Measurements from ENCODE around the gene TSPAN2.

Gene TSPAN2

DNA sequence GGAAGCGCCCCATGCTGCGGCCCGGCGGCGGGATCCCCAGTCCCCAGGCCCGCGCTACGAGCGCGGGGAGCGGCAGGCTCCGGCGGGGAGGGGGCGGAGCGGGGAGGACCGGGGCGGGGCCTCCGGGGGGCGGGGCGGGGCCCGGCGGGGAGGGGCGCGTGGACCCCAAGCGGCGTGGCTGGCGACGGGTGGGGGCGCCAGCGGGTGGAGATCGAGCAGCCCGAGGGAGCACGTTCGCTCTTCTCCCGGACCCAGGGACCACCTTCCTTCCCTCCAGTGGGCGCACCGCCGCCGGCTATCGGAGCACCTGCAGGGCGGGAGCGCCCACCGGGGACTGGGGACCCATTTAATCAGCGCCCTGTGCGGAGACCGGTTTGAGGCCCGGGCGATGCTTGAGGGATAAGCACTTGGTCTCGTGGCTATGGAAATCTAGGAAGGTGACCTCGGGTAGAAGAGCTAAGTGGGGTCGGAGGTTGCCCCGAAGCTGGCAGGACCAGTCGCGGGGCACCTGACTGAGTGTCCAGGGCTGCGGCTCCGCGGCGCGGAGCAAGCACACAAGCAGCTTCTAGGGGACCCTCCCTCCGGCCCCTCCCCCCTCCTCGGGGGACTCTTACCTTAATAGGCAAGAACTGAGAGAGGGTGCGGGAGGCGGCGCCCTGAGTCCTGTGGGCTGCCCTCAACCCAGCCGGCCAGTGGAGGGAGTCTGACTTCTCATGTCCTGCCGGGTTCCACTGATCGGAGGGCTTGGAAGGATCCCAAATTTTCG lies at the start of gene TSPAN2:
Gene TSPAN2 (minus strand): TSS at position 84 of the 766 bp plus-strand sequence. CDS start 71 bp downstream, at position 13.
- Mint-ChIP-seq H3K27me3 (no peaks in the 10 kb centered on the region), H3K4me1 (ENCODE audit: low read depth) (peaks cover 44% of the 10 kb centered on the region), H3K4me3 (peak within 1 kb of the TSS; percentile 84), H3K9me3 (ENCODE audit: low read depth) (no peaks in the 10 kb centered on the region), H3K27ac (no peak within 1 kb of the TSS), H3K36me3 (no peaks in the 10 kb centered on the region)

DNA sequence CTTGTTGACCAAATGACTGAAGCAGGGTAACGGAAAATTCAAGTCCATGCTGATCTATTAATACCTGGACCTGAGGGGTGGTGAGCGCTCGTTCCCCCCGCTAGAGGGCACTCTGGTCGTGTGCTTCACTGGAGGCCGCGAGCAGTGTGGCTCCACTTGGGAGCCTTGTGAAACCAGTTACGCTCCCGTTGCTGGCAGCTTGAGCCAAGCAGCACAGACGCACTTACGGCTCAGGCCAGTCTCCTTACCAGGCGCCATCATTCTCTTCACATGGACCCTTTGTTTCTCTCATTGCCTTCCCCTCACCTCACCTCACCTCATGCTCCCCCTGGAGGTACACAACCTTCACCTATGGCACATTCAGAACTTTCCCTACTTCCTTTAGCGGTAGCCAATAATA lies 49.7 kb upstream of the TSPAN2 start:
- no peaks in the 10 kb centered on the region for H3K36me3 Mint-ChIP-seq
- H3K4me3 Mint-ChIP-seq = peak overlapping the region; percentile 61
- no peaks in the 10 kb centered on the region for H3K9me3 Mint-ChIP-seq (ENCODE audit: low read depth)
- peaks cover 4% of the 10 kb centered on the region for H3K4me1 Mint-ChIP-seq (ENCODE audit: low read depth)
- H3K27ac Mint-ChIP-seq = no peak overlapping the region
- peaks cover 16% of the 10 kb centered on the region for H3K27me3 Mint-ChIP-seq

DNA sequence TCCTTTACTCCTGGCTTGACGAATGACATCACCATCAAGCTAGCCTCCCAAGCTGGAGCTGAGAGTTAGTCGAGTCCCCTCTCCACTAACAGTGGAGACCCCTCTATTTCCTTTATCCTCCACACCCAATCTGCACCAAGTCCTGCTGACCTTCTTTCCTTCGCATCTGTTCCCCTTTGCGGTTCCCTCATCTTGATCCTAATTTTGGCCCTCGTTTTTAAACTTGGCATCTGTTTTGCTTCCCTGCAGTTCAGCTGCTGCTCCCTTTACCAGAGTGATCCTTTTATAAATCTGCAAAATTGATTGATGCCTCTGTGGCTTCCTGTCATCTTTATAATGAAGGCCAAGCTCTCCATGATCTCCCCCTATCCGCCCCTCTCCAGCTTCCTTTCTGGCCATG lies 49.0 kb upstream of the TSPAN2 start:
- H3K9me3 Mint-ChIP-seq (ENCODE audit: low read depth) = no peaks in the 10 kb centered on the region
- H3K4me1 Mint-ChIP-seq (ENCODE audit: low read depth) = peaks cover 4% of the 10 kb centered on the region
- H3K27me3 Mint-ChIP-seq = peaks cover 15% of the 10 kb centered on the region
- no peak overlapping the region for H3K4me3 Mint-ChIP-seq
- no peak overlapping the region for H3K27ac Mint-ChIP-seq
- H3K36me3 Mint-ChIP-seq = no peaks in the 10 kb centered on the region

DNA sequence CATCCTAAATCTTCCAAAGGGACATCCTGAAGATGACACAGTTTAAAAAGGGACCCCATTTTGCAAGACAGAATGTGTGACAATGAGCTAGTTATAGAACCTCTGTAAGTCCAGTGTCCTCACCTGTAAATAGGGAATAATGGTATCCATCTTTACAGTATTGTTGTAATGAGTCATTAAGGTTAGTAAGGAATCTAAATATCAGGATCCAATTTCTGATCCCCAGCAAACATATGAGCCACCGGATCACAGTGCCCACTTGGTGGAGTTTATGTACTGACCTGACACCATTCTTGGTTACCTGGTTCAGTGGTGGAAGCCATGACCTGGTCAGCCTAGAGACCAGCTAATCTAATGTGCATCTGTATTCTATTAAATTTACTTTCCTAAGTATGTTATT lies 47.9 kb upstream of the TSPAN2 start:
- H3K4me1 Mint-ChIP-seq (ENCODE audit: low read depth) = peaks cover 4% of the 10 kb centered on the region
- no peak overlapping the region for H3K27ac Mint-ChIP-seq
- peaks cover 15% of the 10 kb centered on the region for H3K27me3 Mint-ChIP-seq
- no peaks in the 10 kb centered on the region for H3K9me3 Mint-ChIP-seq (ENCODE audit: low read depth)
- H3K36me3 Mint-ChIP-seq = no peaks in the 10 kb centered on the region
- no peak overlapping the region for H3K4me3 Mint-ChIP-seq

DNA sequence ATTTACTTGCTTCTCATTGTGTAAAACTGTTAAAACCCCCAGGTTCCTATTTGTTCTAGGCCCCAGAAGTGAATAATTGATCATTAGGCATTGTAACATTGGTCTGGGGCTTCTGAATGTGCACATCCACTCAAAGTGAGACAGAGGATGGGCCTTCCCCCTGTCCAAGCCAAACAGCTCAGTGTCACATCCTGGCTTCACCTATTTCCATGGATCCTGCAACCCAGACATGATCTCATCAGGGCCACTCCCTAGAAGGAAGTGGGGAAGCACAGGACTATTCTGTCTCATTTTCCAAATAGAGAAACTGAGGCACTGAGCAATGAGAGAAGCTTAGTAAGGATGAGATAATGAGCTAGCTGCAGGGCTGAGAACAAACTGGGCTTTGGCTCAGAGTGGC lies 47.4 kb upstream of the TSPAN2 start:
- no peaks in the 10 kb centered on the region for H3K36me3 Mint-ChIP-seq
- H3K4me1 Mint-ChIP-seq (ENCODE audit: low read depth) = peaks cover 4% of the 10 kb centered on the region
- H3K27ac Mint-ChIP-seq = no peak overlapping the region
- H3K4me3 Mint-ChIP-seq = no peak overlapping the region
- H3K27me3 Mint-ChIP-seq = peaks cover 11% of the 10 kb centered on the region
- H3K9me3 Mint-ChIP-seq (ENCODE audit: low read depth) = no peaks in the 10 kb centered on the region

DNA sequence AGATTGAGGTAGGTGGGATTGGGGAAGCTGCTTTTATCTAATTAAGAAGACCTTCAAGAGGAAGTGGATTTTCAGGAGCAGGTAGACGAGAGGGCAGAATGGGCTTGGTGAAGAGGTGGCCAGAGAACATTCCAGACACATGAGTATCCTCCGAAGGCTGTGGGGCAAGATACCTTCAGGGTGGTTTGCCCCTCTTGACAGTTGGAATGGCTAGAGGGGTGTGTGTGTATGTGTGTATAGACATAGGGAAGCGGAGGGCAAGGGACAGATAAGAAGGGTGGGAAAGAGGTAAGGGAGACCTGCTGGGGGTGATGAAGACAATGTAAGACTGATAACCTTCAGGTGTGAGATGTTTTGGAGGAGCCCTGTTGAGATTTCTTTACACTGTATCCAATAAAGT lies 46.8 kb upstream of the TSPAN2 start:
- no peak overlapping the region for H3K27ac Mint-ChIP-seq
- no peaks in the 10 kb centered on the region for H3K9me3 Mint-ChIP-seq (ENCODE audit: low read depth)
- peaks cover 10% of the 10 kb centered on the region for H3K27me3 Mint-ChIP-seq
- H3K4me3 Mint-ChIP-seq = no peak overlapping the region
- peaks cover 4% of the 10 kb centered on the region for H3K4me1 Mint-ChIP-seq (ENCODE audit: low read depth)
- no peaks in the 10 kb centered on the region for H3K36me3 Mint-ChIP-seq

DNA sequence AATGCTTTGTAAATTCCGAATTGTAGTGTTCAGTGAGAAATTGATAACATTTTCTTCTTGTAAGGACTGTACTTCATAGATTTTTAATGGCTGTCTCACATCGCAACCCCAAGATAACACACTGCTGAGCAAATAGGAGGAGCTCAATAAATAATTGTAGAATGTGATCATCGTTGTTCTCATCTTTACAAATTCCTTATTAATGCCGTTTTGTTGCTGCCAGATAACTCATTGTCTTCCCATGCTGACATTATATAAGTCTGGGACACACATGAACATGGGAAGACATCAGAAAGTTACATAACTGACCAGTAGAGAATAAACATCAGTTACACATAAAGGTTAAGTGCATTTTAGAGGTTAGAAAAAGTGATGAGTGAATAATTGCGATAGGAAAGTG lies 46.4 kb upstream of the TSPAN2 start:
- no peak overlapping the region for H3K4me3 Mint-ChIP-seq
- H3K9me3 Mint-ChIP-seq (ENCODE audit: low read depth) = no peaks in the 10 kb centered on the region
- no peak overlapping the region for H3K27ac Mint-ChIP-seq
- H3K27me3 Mint-ChIP-seq = peaks cover 10% of the 10 kb centered on the region
- no peaks in the 10 kb centered on the region for H3K36me3 Mint-ChIP-seq
- H3K4me1 Mint-ChIP-seq (ENCODE audit: low read depth) = peaks cover 4% of the 10 kb centered on the region

DNA sequence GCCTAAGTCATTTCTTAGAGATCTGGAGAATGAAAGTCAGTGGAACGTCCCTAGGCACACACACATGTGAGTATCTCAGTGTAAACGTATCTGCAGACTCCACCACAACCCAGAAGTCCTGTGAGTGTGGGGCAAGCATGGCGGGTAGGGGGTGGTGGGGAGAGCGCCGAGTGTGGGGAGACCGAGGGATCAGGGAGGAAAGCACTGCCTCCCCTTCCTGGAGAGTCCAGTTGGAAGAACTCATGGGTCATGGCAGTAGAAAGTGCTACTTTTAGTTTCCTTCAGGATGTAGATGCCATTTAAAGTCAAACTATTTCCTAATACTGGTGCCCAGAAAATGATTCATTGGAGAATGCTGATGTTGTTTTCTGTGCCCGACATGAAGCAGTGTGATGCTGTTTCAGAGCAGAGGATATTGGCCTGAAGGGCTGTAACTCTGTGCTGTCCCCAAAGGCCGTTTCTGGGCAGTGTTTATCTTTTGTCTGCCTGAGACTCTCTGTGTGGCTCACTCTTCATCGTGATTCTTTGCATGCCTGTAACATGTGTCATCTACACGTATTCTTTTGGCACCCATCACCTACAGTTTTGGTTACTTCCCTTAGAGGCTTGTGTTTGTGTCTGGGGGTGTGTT lies 45.7 kb upstream of the TSPAN2 start:
- Mint-ChIP-seq H3K36me3 (no peaks in the 10 kb centered on the region), H3K27me3 (peaks cover 9% of the 10 kb centered on the region), H3K9me3 (ENCODE audit: low read depth) (no peaks in the 10 kb centered on the region), H3K27ac (no peak overlapping the region), H3K4me1 (ENCODE audit: low read depth) (peaks cover 4% of the 10 kb centered on the region), H3K4me3 (no peak overlapping the region)

DNA sequence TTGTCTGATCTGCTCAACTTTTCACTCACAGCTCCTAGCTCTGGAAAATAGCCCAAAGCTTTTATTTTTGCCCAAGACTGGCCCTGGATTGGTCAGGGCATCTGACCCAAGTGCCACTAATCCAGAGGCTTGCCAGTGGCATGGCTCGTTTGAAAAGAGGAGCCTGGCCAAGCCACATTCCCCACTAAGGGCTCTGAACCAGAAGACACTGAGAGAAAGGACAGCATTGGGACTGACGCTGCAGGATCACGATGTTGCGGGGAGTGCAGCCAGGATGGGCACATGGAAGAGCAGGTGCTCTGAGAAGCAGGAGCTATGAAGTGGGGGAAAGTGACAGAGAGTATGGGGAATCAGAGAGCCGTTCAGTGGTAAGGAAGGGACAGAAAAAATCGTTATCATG lies 44.9 kb upstream of the TSPAN2 start:
- H3K4me1 Mint-ChIP-seq (ENCODE audit: low read depth) = peaks cover 4% of the 10 kb centered on the region
- H3K9me3 Mint-ChIP-seq (ENCODE audit: low read depth) = no peaks in the 10 kb centered on the region
- no peaks in the 10 kb centered on the region for H3K36me3 Mint-ChIP-seq
- no peak overlapping the region for H3K4me3 Mint-ChIP-seq
- H3K27me3 Mint-ChIP-seq = peaks cover 9% of the 10 kb centered on the region
- no peak overlapping the region for H3K27ac Mint-ChIP-seq

DNA sequence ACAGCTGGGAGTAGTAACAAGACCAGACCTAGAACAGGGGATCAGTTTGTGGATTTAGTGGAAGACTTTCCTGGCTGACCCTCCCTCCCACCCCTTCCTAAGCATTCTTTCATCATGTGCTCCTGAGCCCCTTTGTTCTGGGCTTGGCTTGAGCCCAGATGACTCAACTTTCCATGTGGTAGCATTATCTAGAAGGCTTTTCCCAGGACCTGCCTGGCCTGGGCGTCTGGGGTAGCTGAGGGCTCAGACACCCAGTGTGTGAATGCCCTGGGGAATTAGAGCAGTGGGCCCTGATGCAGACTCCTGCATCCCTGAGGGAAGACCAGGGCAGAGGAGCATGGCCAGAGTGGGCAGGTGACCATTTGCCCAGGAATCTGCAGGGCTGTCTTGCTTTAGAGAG lies 44.1 kb upstream of the TSPAN2 start:
- H3K36me3 Mint-ChIP-seq = no peaks in the 10 kb centered on the region
- no peak overlapping the region for H3K27ac Mint-ChIP-seq
- H3K9me3 Mint-ChIP-seq (ENCODE audit: low read depth) = no peaks in the 10 kb centered on the region
- no peaks in the 10 kb centered on the region for H3K4me1 Mint-ChIP-seq (ENCODE audit: low read depth)
- no peak overlapping the region for H3K4me3 Mint-ChIP-seq
- peaks cover 4% of the 10 kb centered on the region for H3K27me3 Mint-ChIP-seq

DNA sequence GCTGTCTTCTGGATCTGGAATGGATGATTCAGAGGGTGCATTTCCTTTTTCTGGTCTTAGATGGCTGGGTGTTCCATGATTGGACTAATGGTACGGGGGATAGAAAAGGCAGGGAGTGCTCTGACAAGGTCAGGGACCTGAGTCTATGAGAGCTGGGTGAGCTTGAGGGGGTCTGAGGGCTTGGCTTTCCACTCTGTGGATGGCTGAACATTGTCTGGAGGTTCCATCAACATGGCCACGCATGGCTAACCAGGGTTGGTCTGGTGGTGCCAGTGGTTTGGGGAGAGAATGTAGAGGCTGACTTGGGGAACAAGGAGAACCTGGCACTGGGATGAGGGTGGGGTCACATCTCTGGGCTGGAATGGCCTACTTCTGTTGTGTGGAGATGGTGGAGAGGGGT lies 41.5 kb upstream of the TSPAN2 start:
- Mint-ChIP-seq H3K9me3 (ENCODE audit: low read depth) (no peaks in the 10 kb centered on the region), H3K4me1 (ENCODE audit: low read depth) (no peaks in the 10 kb centered on the region), H3K27me3 (peaks cover under 1% of the 10 kb centered on the region), H3K36me3 (no peaks in the 10 kb centered on the region), H3K4me3 (no peak overlapping the region), H3K27ac (no peak overlapping the region)

DNA sequence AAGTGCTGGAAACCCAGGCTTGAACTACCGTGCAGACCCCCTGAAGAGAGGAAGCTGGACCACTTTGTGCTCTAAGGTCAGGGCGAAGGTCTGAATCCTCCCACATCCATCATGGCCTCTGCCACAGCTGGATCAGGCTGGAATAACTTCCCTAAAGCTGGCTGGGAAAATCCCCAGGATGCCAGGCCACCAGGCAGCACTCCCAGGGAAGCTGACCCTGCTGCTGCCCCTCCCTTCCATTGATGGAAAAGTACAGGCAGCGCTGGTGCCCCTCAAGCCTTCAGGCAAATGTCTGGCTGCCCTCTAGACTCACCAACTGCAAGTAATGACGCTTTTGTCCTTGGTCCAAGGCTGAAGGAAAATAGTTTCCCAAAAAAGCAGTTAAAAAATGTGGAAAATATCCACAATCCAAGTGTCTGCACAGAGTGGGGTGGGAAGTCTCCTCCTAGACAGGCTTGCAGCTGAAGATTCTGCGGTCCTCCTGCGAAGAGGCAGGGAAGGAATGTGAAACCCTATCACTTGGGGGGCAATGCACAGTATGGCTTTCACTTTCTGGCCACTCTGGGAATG lies 39.9 kb upstream of the TSPAN2 start:
- H3K27ac Mint-ChIP-seq = no peak overlapping the region
- peaks cover 8% of the 10 kb centered on the region for H3K9me3 Mint-ChIP-seq (ENCODE audit: low read depth)
- H3K4me3 Mint-ChIP-seq = no peak overlapping the region
- peaks cover 5% of the 10 kb centered on the region for H3K27me3 Mint-ChIP-seq
- no peaks in the 10 kb centered on the region for H3K4me1 Mint-ChIP-seq (ENCODE audit: low read depth)
- peaks cover 2% of the 10 kb centered on the region for H3K36me3 Mint-ChIP-seq

DNA sequence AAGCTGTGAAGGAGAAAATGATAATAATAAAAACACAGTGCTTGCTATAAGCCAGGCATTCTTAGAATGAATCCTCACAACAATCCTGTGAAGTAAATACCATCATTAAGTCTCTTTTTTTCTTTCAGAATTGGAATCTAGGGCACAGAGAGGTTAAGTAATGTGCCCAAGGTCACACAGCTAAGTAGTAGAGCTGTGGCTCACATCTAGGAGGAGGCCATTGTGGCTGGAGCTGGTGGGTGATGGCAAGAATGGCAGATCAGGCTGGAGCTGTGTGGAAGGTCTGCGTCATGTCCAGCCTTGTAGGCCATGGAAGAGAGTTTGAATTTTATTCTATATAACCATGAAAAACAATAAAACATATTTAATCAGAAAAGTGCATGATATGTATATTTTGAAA lies 38.2 kb upstream of the TSPAN2 start:
- peaks cover 17% of the 10 kb centered on the region for H3K9me3 Mint-ChIP-seq (ENCODE audit: low read depth)
- no peak overlapping the region for H3K4me3 Mint-ChIP-seq
- H3K4me1 Mint-ChIP-seq (ENCODE audit: low read depth) = no peaks in the 10 kb centered on the region
- H3K27me3 Mint-ChIP-seq = peaks cover 6% of the 10 kb centered on the region
- H3K27ac Mint-ChIP-seq = no peak overlapping the region
- H3K36me3 Mint-ChIP-seq = peaks cover 2% of the 10 kb centered on the region

DNA sequence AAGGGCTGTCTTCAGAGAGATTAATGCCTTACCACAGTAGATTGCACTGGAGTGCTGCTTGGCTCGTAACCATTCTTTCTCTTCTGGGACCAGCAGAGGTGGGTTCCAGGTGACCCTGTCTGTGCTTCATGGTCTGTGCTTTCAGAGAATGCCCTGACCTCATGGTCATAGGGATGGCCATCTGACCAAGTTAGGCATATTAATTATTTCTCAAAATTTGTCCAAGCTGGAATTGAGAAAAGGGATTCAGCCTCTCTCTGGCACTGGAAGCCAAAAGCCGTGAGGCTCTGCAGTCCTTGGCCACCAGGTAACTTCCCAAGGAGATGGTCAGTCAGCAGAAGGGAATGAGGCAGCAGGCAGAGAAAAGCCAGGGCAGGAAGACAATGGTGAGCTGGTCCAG lies 37.2 kb upstream of the TSPAN2 start:
- H3K36me3 Mint-ChIP-seq = peaks cover 4% of the 10 kb centered on the region
- no peak overlapping the region for H3K27ac Mint-ChIP-seq
- H3K4me3 Mint-ChIP-seq = no peak overlapping the region
- H3K4me1 Mint-ChIP-seq (ENCODE audit: low read depth) = no peaks in the 10 kb centered on the region
- H3K9me3 Mint-ChIP-seq (ENCODE audit: low read depth) = peaks cover 23% of the 10 kb centered on the region
- peaks cover 9% of the 10 kb centered on the region for H3K27me3 Mint-ChIP-seq

DNA sequence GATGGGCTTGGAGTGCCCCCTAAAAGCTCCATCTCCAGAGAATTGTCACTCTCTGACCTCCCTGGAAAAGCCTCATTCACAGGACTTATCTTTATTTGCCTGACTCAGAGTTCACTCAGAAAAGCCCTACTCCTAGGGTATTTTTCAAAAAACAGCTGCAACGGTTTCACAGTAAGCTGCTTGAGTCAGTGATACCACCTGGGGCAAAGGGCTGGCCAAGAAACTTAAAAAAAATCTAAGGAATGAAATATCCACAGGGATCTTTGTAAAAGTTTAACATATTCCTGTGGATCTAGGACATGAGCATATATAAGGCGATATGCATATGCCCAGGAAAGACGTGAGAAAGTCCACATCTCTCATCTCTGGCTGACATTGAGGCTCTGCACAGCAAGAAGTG lies 33.8 kb upstream of the TSPAN2 start:
- Mint-ChIP-seq H3K27me3 (peaks cover 14% of the 10 kb centered on the region), H3K4me3 (no peak overlapping the region)

More for the DNA sequence above, 33.8 kb upstream of the TSPAN2 start:
- peaks cover 6% of the 10 kb centered on the region for H3K36me3 Mint-ChIP-seq
- no peaks in the 10 kb centered on the region for H3K4me1 Mint-ChIP-seq (ENCODE audit: low read depth)
- no peak overlapping the region for H3K27ac Mint-ChIP-seq
- H3K9me3 Mint-ChIP-seq (ENCODE audit: low read depth) = peaks cover 27% of the 10 kb centered on the region

Measured in activated naive CD8-positive, alpha-beta T cell (primary cell).